Loucy (cell line): Measurements from ENCODE around the gene PCBP3.

ENCODE experiments used
- H2AFZ ChIP-seq: fragments of 200-600 bp; sonication (generic); 2 replicates; pipeline ENCODE4 v1.6.0; 2016; ENCODE audit warnings: antibody characterized with exemption, mild to moderate bottlenecking, low read length, moderate library complexity
- H3F3A ChIP-seq: fragments of 200-600 bp; 2 replicates; pipeline ENCODE4 v1.6.0; 2016; ENCODE audit warnings: antibody characterized with exemption, low read depth, mild to moderate bottlenecking
- H3K27me3 ChIP-seq: fragments of 200-600 bp; sonication (generic); 2 replicates; pipeline ENCODE4 v1.6.1; 2014; ENCODE audit warnings: low read length, mild to moderate bottlenecking; ENCODE audit not compliant: insufficient read depth, poor library complexity, severe bottlenecking
- H3K36me3 ChIP-seq: fragments of 200-600 bp; sonication (generic); 2 replicates; pipeline ENCODE4 v1.6.1; 2016; ENCODE audit warnings: low read length; ENCODE audit not compliant: insufficient read depth
- H3K4me1 ChIP-seq: fragments of 200-600 bp; sonication (generic); 2 replicates; pipeline ENCODE4 v1.5.1; 2014; ENCODE audit warnings: low read length, mild to moderate bottlenecking; ENCODE audit not compliant: insufficient read depth, poor library complexity, severe bottlenecking
- H3K4me2 ChIP-seq: fragments of 200-600 bp; sonication (generic); 2 replicates; pipeline ENCODE4 v1.6.0; 2014; ENCODE audit warnings: antibody characterized with exemption, low read length, low read depth, mild to moderate bottlenecking; ENCODE audit not compliant: poor library complexity, severe bottlenecking
- H3K4me3 ChIP-seq: fragments of 200-600 bp; sonication (generic); 2 replicates; pipeline ENCODE4 v1.5.1; 2014; ENCODE audit warnings: low read length, mild to moderate bottlenecking, mixed read lengths; ENCODE audit not compliant: poor library complexity, severe bottlenecking
- H3K79me2 ChIP-seq: fragments of 200-600 bp; sonication (generic); 2 replicates; pipeline ENCODE4 v1.6.1; 2014; ENCODE audit warnings: low read length; ENCODE audit not compliant: insufficient read depth
- H3K9ac ChIP-seq: fragments of 200-600 bp; sonication (generic); 2 replicates; pipeline ENCODE4 v1.6.0; 2014; ENCODE audit warnings: mild to moderate bottlenecking, low read depth, low read length, moderate library complexity; ENCODE audit not compliant: poor library complexity, severe bottlenecking
- H3K9me2 ChIP-seq: fragments of 200-600 bp; sonication (generic); replicated peaks from 2 replicates; pipeline ENCODE4 v1.6.1; 2016; ENCODE audit warnings: low read depth, low read length, mixed read lengths
- H3K9me3 ChIP-seq: fragments of 200-600 bp; sonication (generic); 2 replicates; pipeline ENCODE4 v1.6.1; 2014; ENCODE audit warnings: mild to moderate bottlenecking, antibody characterized with exemption, low read length, low read depth; ENCODE audit not compliant: insufficient read depth
- H4K20me1 ChIP-seq: fragments of 200-600 bp; sonication (generic); 2 replicates; pipeline ENCODE4 v1.6.0; 2014; ENCODE audit warnings: antibody characterized with exemption, low read length, mild to moderate bottlenecking; ENCODE audit not compliant: insufficient read depth, poor library complexity, severe bottlenecking
- EZH2phosphoT487 ChIP-seq: fragments of 200-600 bp; IDR thresholded peaks from 2 replicates; pipeline ENCODE4 v1.6.1; 2018; ENCODE audit warnings: antibody characterized with exemption, mild to moderate bottlenecking, moderate library complexity, borderline replicate concordance
- TF ChIP-seq, protein P1 (sequence below): fragments of 200-600 bp; sonication (generic); conservative IDR thresholded peaks from 2 replicates; pipeline ENCODE4 v1.5.1; 2014; ENCODE audit warnings: mild to moderate bottlenecking, antibody characterized with exemption, low read length

The PCBP3 gene

DNA sequence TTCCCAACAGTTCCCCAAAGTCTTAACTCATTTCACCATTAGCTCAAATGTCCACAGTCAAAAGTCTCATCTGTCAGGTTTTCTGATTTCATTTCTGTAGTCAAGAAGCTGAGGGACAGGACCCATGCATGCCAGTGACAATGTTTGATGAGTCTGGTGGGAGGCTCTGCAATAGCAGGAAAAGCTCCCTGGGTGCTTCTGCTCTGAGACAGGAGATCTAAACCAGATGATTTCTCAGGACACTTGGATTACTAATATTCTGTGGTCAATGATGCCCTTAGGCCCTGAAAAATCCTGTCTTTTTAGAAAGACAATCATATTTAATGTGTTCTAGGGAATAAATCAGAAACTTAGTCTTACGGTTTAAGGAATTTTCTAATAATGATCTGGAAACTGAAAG is 56.4 kb downstream of the PCBP3 start:
- H3K4me3 ChIP-seq: no peak overlapping the region
- no peaks in the 10 kb centered on the region for H3K9me2 ChIP-seq
- H3K9ac ChIP-seq: no peak overlapping the region
- no peak overlapping the region for H2AFZ ChIP-seq
- H3K4me2 ChIP-seq: no peak overlapping the region
- no peaks in the 10 kb centered on the region for H3K4me1 ChIP-seq
- no peaks in the 10 kb centered on the region for H3K36me3 ChIP-seq
- H3K79me2 ChIP-seq: no peaks in the 10 kb centered on the region
- H3K27me3 ChIP-seq: no peaks in the 10 kb centered on the region
- no peaks in the 10 kb centered on the region for H3F3A ChIP-seq
- no peaks in the 10 kb centered on the region for H3K9me3 ChIP-seq
- H4K20me1 ChIP-seq: no peaks in the 10 kb centered on the region
- TF ChIP-seq EZH2phosphoT487: no peak
- TF ChIP-seq, protein P1, sequence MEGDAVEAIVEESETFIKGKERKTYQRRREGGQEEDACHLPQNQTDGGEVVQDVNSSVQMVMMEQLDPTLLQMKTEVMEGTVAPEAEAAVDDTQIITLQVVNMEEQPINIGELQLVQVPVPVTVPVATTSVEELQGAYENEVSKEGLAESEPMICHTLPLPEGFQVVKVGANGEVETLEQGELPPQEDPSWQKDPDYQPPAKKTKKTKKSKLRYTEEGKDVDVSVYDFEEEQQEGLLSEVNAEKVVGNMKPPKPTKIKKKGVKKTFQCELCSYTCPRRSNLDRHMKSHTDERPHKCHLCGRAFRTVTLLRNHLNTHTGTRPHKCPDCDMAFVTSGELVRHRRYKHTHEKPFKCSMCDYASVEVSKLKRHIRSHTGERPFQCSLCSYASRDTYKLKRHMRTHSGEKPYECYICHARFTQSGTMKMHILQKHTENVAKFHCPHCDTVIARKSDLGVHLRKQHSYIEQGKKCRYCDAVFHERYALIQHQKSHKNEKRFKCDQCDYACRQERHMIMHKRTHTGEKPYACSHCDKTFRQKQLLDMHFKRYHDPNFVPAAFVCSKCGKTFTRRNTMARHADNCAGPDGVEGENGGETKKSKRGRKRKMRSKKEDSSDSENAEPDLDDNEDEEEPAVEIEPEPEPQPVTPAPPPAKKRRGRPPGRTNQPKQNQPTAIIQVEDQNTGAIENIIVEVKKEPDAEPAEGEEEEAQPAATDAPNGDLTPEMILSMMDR: no peak

- no peak overlapping the region for H3K4me2 ChIP-seq
- no peaks in the 10 kb centered on the region for H3K36me3 ChIP-seq
- H3K9me2 ChIP-seq: no peaks in the 10 kb centered on the region
- H3K79me2 ChIP-seq: no peaks in the 10 kb centered on the region
- no peak overlapping the region for H2AFZ ChIP-seq
- no peak overlapping the region for H3K4me3 ChIP-seq
- H3F3A ChIP-seq: no peaks in the 10 kb centered on the region
- no peak overlapping the region for H3K9ac ChIP-seq
- H3K9me3 ChIP-seq: no peaks in the 10 kb centered on the region
- H4K20me1 ChIP-seq: no peaks in the 10 kb centered on the region
- H3K4me1 ChIP-seq: no peaks in the 10 kb centered on the region
- H3K27me3 ChIP-seq: no peaks in the 10 kb centered on the region
- no peak for TF ChIP-seq EZH2phosphoT487
- TF ChIP-seq, protein P1: no peak
Observed at GRCh38 chr21:45700461-45700860, 56.9 kb downstream of the PCBP3 start.

DNA sequence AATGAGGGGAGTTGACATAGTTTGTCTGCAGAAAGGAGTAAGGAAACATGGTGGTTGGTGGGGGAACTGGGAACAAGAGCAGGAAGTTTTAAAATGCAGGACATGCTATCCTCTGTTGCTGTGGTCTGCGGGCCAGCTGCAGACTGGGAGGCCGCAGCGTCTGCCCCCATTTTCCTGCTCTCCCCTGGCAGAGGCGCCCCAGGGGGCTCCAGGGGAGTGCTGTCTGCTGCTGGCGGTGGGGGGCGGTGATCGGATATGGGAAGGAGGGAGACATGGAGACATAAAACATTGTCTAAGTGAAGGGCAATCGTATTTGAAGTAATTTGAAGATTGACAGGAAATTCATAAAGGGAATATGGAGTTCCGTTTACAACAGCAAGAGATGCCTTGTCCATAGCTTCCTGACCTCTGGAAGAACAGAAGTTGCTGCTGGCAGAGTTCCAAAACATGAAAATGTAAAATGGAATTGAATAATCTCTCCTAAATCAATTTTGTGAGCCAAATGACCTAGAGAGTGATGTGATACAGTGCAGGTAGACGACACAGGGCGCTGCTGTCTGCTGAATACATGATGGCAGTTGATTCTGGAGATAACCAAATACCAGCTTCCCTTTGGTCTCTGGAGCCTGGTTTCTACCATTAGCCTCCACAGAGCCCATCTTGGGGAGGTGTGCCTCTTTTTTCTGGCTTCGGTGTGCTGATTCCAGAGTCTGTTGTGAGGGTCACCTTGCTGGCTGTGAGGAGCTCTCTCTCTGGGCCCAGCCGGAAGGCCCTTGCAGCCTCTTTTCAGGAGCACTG is 61.0 kb downstream of the PCBP3 start:
- Histone ChIP-seq H2AFZ (no peak overlapping the region), H3K4me2 (no peak overlapping the region), H3K9me3 (no peaks in the 10 kb centered on the region), H3K27me3 (no peaks in the 10 kb centered on the region), H3K79me2 (no peaks in the 10 kb centered on the region), H3K4me3 (no peak overlapping the region), H3K9me2 (no peaks in the 10 kb centered on the region), H4K20me1 (no peaks in the 10 kb centered on the region), H3K9ac (no peak overlapping the region), H3F3A (no peaks in the 10 kb centered on the region), H3K4me1 (no peaks in the 10 kb centered on the region), H3K36me3 (no peaks in the 10 kb centered on the region)
- TF ChIP-seq, protein P1: no peak
- no peak for TF ChIP-seq EZH2phosphoT487
